MM.1S (cell line): ENCODE results near the gene TMPRSS9.

Experiments used
- DNase-seq: peaks from one replicate; pipeline ENCODE4 v3.0.0-alpha.2; 2015
- H2AFZ ChIP-seq: fragments of 300-600 bp; sonication (generic); 2 replicates; pipeline ENCODE4 v1.6.0; 2016; ENCODE audit warnings: antibody characterized with exemption, low read length
- H3F3A ChIP-seq: fragments of 300-600 bp; sonication (generic); 2 replicates; pipeline ENCODE4 v1.6.1; 2016; ENCODE audit warnings: mild to moderate bottlenecking, antibody characterized with exemption, low read length, moderate library complexity, mixed read lengths; ENCODE audit not compliant: insufficient read depth
- H3K27ac ChIP-seq: fragments of 300-600 bp; sonication (generic); 2 replicates; pipeline ENCODE4 v1.5.1; 2016; ENCODE audit warnings: mild to moderate bottlenecking, low read length
- H3K27me3 ChIP-seq: fragments of 300-600 bp; sonication (generic); replicated peaks from 2 replicates; pipeline ENCODE4 v1.6.0; 2016; ENCODE audit warnings: low read length; ENCODE audit not compliant: insufficient read depth
- H3K36me3 ChIP-seq: fragments of 300-600 bp; sonication (generic); replicated peaks from 2 replicates; pipeline ENCODE4 v1.6.1; 2016; ENCODE audit warnings: mild to moderate bottlenecking, low read length, mixed read lengths; ENCODE audit not compliant: insufficient read depth
- H3K4me1 ChIP-seq: fragments of 300-600 bp; sonication (generic); 2 replicates; pipeline ENCODE4 v1.6.1; 2016; ENCODE audit warnings: low read length, mixed read lengths
- H3K4me2 ChIP-seq: fragments of 300-600 bp; sonication (generic); 2 replicates; pipeline ENCODE4 v1.6.0; 2016; ENCODE audit warnings: low read depth, low read length
- H3K4me3 ChIP-seq: fragments of 300-600 bp; sonication (generic); 2 replicates; pipeline ENCODE4 v1.5.1; 2016; ENCODE audit warnings: low read length, mixed read lengths
- H3K79me2 ChIP-seq: fragments of 300-600 bp; sonication (generic); 2 replicates; pipeline ENCODE4 v1.6.1; 2016; ENCODE audit warnings: mixed run types, low read length, mixed read lengths
- H3K9ac ChIP-seq: fragments of 300-600 bp; sonication (generic); 2 replicates; pipeline ENCODE4 v1.6.1; 2016; ENCODE audit warnings: low read length, mixed read lengths
- H3K9me2 ChIP-seq: fragments of 300-600 bp; sonication (generic); replicated peaks from 2 replicates; pipeline ENCODE4 v1.6.1; 2016; ENCODE audit warnings: mild to moderate bottlenecking, low read length, mixed read lengths; ENCODE audit not compliant: insufficient read depth
- H3K9me3 ChIP-seq: fragments of 300-600 bp; sonication (generic); replicated peaks from 2 replicates; pipeline ENCODE4 v1.6.1; 2016; ENCODE audit warnings: mild to moderate bottlenecking, low read length, mixed read lengths; ENCODE audit not compliant: insufficient read depth
- H4K20me1 ChIP-seq: fragments of 300-600 bp; sonication (generic); 2 replicates; pipeline ENCODE4 v1.6.1; 2016; ENCODE audit warnings: mild to moderate bottlenecking, low read length, moderate library complexity, mixed read lengths; ENCODE audit not compliant: insufficient read depth
- CTCF ChIP-seq: fragments of 300-600 bp; sonication (generic); IDR thresholded peaks from 2 replicates; pipeline ENCODE4 v1.5.1; 2016; ENCODE audit warnings: antibody characterized with exemption, low read length, mixed read lengths
- EZH2 ChIP-seq: fragments of 300-600 bp; sonication (generic); optimal IDR thresholded peaks from 2 replicates; pipeline ENCODE3; 2017; ENCODE audit warnings: low read depth, mild to moderate bottlenecking, antibody characterized with exemption, low read length, mixed read lengths
- EZH2phosphoT487 ChIP-seq: fragments of 300-600 bp; sonication (generic); IDR thresholded peaks from 2 replicates; pipeline ENCODE4 v1.6.1; 2018; ENCODE audit warnings: antibody characterized with exemption, low read length

Gene TMPRSS9

DNA sequence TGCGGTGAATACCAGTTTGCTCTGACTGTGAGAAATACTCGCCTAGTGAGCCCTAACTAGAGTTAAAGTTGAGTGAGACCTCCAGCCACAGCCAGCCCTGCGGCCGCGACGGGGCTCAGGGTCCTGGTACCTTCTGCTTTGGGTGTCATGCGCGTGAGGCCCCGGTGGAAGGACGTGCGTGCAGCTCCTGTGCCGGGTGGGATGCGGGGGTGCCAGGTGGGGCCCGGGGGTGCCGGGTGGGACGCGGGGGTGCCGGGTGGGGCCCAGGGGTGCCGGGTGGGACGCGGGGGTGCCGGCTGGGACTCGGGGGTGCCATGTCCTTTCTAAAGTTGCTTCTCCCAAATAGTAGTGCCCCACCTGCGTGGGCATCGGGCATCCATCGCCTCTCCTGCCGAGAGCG, 8.5 kb upstream of the TMPRSS9 start:
- Histone ChIP-seq H3F3A (no peaks in the 10 kb centered on the region), H3K4me2 (no peak overlapping the region), H3K9ac (no peak overlapping the region), H3K9me2 (no peaks in the 10 kb centered on the region), H3K4me1 (no peaks in the 10 kb centered on the region), H3K79me2 (no peaks in the 10 kb centered on the region), H3K27ac (no peak overlapping the region), H2AFZ (no peak overlapping the region), H4K20me1 (no peaks in the 10 kb centered on the region), H3K4me3 (no peak overlapping the region), H3K27me3 (no peaks in the 10 kb centered on the region), H3K36me3 (peaks cover 1% of the 10 kb centered on the region; the same call in 1 of the 2 replicates), H3K9me3 (no peaks in the 10 kb centered on the region)
- DNase-seq, result no peak
- TF ChIP-seq EZH2phosphoT487 (no peak), EZH2 (no peak), CTCF (no peak)

GRCh38 chr19:2352121-2352520, 7.9 kb upstream of the TMPRSS9 start:
- no peak for TF ChIP-seq CTCF
- no peak for TF ChIP-seq EZH2
- no peak for TF ChIP-seq EZH2phosphoT487
- Histone ChIP-seq H3K9me2 (no peaks in the 10 kb centered on the region), H3K4me2 (no peak overlapping the region), H3K27ac (no peak overlapping the region), H3K36me3 (no peaks in the 10 kb centered on the region; the same call in 1 of the 2 replicates), H3K27me3 (no peaks in the 10 kb centered on the region), H4K20me1 (no peaks in the 10 kb centered on the region), H3K4me3 (no peak overlapping the region), H3K79me2 (no peaks in the 10 kb centered on the region), H3F3A (no peaks in the 10 kb centered on the region), H3K9ac (no peak overlapping the region), H2AFZ (no peak overlapping the region), H3K4me1 (no peaks in the 10 kb centered on the region), H3K9me3 (no peaks in the 10 kb centered on the region)
- no peak for DNase-seq

DNA sequence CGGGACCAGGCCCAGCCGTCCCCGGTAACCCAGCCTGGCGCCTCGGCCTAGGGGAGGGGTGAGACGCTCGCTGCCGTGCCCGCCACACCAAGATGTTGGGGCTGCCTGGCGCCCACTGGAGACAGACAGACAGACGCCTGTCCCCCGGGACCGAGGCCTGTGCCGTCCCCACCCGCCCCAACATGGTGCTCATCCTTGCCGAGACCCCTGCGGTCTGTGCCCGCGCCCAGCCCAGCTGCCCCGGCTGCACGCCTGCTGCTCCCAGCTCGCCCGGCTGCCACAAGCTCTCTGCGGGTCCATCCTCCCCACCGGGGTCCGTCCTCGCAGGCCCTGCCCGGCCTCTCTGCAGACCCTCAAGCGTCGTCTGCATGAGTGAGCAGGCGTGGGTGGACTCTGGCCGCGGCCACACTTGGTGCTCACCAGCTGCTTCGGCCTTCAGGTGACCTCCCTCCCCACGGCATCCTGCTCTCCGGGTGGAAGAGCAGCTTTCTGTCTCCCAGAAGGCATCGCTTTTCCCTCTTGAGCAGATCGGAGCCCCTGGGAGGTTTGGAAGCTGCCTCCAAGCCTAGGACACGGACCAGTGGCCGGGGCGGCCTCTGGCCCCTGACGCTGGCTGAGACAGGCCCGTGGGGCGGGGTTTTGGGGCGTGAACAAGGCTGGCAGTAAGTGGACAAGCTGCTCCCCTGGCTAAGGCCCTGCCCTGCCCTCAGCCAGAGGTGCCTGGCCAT, 6.7 kb upstream of the TMPRSS9 start:
- TF ChIP-seq CTCF (no peak), EZH2phosphoT487 (no peak), EZH2 (no peak)

More for the DNA sequence above, 6.7 kb upstream of the TMPRSS9 start:
- H2AFZ ChIP-seq, result no peak overlapping the region
- H3K4me1 ChIP-seq, result no peaks in the 10 kb centered on the region
- H3K9me2 ChIP-seq, result no peaks in the 10 kb centered on the region
- H3K27ac ChIP-seq, result no peak overlapping the region
- no peaks in the 10 kb centered on the region for H3K79me2 ChIP-seq
- H4K20me1 ChIP-seq, result no peaks in the 10 kb centered on the region
- DNase-seq, result no peak
- no peaks in the 10 kb centered on the region for H3F3A ChIP-seq
- H3K4me3 ChIP-seq, result no peak overlapping the region
- H3K36me3 ChIP-seq, result no peaks in the 10 kb centered on the region; the same call in 1 of the 2 replicates
- H3K9me3 ChIP-seq, result no peaks in the 10 kb centered on the region
- no peak overlapping the region for H3K9ac ChIP-seq
- no peak overlapping the region for H3K4me2 ChIP-seq
- H3K27me3 ChIP-seq, result peaks cover 3% of the 10 kb centered on the region; the same call in 1 of the 2 replicates
